ENCODE measurements around the gene PLCB1.

Gene PLCB1

DNA sequence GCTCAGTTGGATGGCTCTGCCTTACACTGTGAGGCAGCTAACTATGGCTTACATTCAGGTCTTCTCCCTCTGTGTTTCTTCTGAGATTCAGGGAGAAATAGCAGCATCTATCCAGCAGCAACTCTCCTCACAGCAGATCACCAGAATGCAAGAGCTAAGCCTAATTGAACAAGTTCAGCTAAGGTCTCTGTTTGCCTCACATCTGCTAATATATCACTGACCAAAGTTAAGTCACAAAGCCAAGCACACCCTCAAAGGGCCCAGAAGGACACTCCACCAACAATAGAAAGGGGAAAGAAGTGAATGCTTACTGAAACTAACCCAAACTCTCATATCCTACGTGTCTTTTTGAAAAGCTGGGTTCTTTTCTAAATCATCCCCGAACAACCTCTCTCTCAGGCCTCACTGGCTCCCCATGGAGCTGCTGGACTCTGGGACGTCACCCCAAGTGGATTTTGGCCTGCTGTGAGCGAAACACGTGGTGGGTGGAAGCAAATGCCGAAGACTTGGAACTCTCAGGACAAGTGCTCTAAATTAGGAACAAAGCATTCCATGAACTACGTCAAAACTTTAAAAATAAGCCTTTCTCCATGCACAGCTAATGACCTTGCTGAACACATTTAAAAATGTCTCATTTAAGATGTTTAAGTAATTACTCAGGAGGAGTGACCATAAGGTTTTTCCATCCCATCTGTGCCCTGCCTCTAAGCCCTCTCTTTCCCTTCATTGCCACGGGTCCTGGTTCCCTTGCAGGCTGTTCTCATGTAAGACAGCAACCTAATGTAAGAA lies 769.4 kb downstream of the PLCB1 start:
- Histone ChIP-seq H3K27me3 (ENCODE audit: insufficient read depth, low read length, poor library complexity, severe bottlenecking) (no peaks in the 10 kb centered on the region), H2AFZ (ENCODE audit: low read length) (no peak overlapping the region), H3K4me2 (ENCODE audit: low read depth, low read length, poor library complexity, severe bottlenecking) (no peak overlapping the region), H3K79me2 (ENCODE audit: insufficient read depth, low read length) (no peaks in the 10 kb centered on the region), H3K9me3 (ENCODE audit: insufficient read depth, low read depth, low read length) (peaks cover 5% of the 10 kb centered on the region; the same call in 1 of the 2 replicates), H3K36me3 (ENCODE audit: insufficient read depth, low read length) (no peaks in the 10 kb centered on the region), H3F3A (ENCODE audit: low read depth) (no peaks in the 10 kb centered on the region), H3K4me1 (ENCODE audit: insufficient read depth, low read length, poor library complexity, severe bottlenecking) (no peaks in the 10 kb centered on the region), H3K4me3 (ENCODE audit: low read length, poor library complexity, severe bottlenecking) (no peak overlapping the region), H3K9me2 (replicated peaks; ENCODE audit: low read depth, low read length) (no peaks in the 10 kb centered on the region), H3K9ac (ENCODE audit: low read depth, low read length, poor library complexity, severe bottlenecking) (no peak overlapping the region), H4K20me1 (ENCODE audit: insufficient read depth, low read length, poor library complexity, severe bottlenecking) (no peaks in the 10 kb centered on the region)
- TF ChIP-seq, protein P1, sequence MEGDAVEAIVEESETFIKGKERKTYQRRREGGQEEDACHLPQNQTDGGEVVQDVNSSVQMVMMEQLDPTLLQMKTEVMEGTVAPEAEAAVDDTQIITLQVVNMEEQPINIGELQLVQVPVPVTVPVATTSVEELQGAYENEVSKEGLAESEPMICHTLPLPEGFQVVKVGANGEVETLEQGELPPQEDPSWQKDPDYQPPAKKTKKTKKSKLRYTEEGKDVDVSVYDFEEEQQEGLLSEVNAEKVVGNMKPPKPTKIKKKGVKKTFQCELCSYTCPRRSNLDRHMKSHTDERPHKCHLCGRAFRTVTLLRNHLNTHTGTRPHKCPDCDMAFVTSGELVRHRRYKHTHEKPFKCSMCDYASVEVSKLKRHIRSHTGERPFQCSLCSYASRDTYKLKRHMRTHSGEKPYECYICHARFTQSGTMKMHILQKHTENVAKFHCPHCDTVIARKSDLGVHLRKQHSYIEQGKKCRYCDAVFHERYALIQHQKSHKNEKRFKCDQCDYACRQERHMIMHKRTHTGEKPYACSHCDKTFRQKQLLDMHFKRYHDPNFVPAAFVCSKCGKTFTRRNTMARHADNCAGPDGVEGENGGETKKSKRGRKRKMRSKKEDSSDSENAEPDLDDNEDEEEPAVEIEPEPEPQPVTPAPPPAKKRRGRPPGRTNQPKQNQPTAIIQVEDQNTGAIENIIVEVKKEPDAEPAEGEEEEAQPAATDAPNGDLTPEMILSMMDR (conservative IDR thresholded peaks at IDR 0.05; ENCODE audit: low read length) = no peak
- TF ChIP-seq EZH2phosphoT487 (IDR thresholded peaks at IDR 0.05; ENCODE audit: borderline replicate concordance) = no peak

DNA sequence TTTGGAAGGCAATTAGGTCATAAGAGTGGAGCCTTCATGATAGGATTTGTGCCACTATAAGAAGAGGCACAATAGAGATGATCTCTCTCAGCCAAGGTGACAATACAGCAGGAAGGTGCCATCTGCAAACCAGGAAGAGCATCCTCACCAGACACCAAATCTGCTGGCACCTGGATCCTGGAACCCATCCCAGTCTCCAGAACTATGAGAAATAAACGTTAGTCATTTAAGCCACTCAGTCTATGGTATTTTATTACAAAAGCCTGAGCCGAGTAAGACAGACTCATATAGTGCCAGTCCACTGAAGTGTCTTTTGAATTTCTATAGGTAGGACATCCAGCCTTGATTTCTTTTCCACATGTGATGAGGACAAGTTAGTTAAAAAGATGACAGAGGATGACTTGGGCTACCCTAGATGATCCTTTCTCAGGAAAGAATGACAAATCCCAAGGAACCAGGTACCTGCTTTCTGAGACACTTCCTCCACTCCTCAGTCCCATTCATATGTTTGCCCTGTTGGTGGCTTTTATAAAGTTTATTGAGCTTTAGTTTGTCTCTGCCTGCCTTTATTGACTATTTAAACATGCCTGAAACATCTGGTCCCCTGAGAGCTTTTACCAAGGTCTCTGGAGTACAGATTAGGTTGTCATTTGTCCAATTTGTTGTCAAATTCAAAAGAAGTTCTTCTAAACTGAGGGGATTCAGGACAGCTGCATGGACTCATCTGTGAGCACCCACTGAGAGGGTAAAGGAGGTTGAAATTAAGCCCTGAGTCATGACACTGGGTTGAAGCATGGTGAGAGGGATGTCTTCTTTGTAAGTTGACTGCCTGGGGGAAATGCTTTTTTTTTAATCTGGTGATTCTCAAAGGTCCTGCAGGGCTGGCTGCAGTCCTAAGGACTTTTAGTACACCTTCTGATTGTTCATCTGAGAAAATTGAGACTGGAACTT lies 771.9 kb downstream of the PLCB1 start:
- Histone ChIP-seq H3K79me2 (ENCODE audit: insufficient read depth, low read length) (no peaks in the 10 kb centered on the region), H3K9me3 (ENCODE audit: insufficient read depth, low read depth, low read length) (no peaks in the 10 kb centered on the region), H3K36me3 (ENCODE audit: insufficient read depth, low read length) (no peaks in the 10 kb centered on the region), H3K9me2 (replicated peaks; ENCODE audit: low read depth, low read length) (0 out of 2 replicates have a peak, but pooled peaks cover 5% of the 10 kb centered on the region), H3K4me3 (ENCODE audit: low read length, poor library complexity, severe bottlenecking) (no peak overlapping the region), H3F3A (ENCODE audit: low read depth) (no peaks in the 10 kb centered on the region), H3K4me1 (ENCODE audit: insufficient read depth, low read length, poor library complexity, severe bottlenecking) (no peaks in the 10 kb centered on the region), H4K20me1 (ENCODE audit: insufficient read depth, low read length, poor library complexity, severe bottlenecking) (no peaks in the 10 kb centered on the region), H3K9ac (ENCODE audit: low read depth, low read length, poor library complexity, severe bottlenecking) (no peak overlapping the region), H2AFZ (ENCODE audit: low read length) (no peak overlapping the region), H3K27me3 (ENCODE audit: insufficient read depth, low read length, poor library complexity, severe bottlenecking) (no peaks in the 10 kb centered on the region), H3K4me2 (ENCODE audit: low read depth, low read length, poor library complexity, severe bottlenecking) (no peak overlapping the region)
- TF ChIP-seq, protein P1 (conservative IDR thresholded peaks at IDR 0.05; ENCODE audit: low read length) = no peak
- TF ChIP-seq EZH2phosphoT487 (IDR thresholded peaks at IDR 0.05; ENCODE audit: borderline replicate concordance) = no peak

DNA sequence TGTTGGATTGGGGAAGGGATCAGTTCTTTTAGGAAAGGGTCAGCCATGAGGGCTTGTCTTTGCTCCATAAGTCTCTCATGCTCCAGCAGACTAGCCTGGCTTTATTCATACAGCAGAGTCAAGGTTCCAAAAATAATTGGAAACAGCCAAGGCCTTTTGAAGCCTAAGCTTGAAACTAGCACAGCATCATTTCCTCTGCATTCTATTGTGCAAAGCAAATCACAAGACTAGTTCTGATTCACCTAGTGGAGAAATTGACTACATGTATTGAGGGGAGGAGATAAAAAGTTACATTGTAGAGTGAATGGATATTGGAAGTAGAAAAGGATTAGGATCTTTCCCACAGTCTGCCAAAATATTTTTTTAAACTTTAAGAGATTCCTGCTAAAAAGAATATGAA lies 777.5 kb downstream of the PLCB1 start:
- H3K27me3 ChIP-seq (ENCODE audit: insufficient read depth, low read length, poor library complexity, severe bottlenecking) = no peaks in the 10 kb centered on the region
- no peaks in the 10 kb centered on the region for H3K79me2 ChIP-seq (ENCODE audit: insufficient read depth, low read length)
- H3K9me2 ChIP-seq (replicated peaks; ENCODE audit: low read depth, low read length) = 0 out of 2 replicates have a peak, but pooled peaks cover 5% of the 10 kb centered on the region
- no peaks in the 10 kb centered on the region for H3F3A ChIP-seq (ENCODE audit: low read depth)
- no peaks in the 10 kb centered on the region for H3K9me3 ChIP-seq (ENCODE audit: insufficient read depth, low read depth, low read length)
- H2AFZ ChIP-seq (ENCODE audit: low read length) = no peak overlapping the region
- no peak overlapping the region for H3K4me2 ChIP-seq (ENCODE audit: low read depth, low read length, poor library complexity, severe bottlenecking)
- no peak for TF ChIP-seq EZH2phosphoT487 (IDR thresholded peaks at IDR 0.05; ENCODE audit: borderline replicate concordance)
- TF ChIP-seq, protein P1 (conservative IDR thresholded peaks at IDR 0.05; ENCODE audit: low read length) = no peak
- no peaks in the 10 kb centered on the region for H3K36me3 ChIP-seq (ENCODE audit: insufficient read depth, low read length)
- no peak overlapping the region for H3K4me3 ChIP-seq (ENCODE audit: low read length, poor library complexity, severe bottlenecking)
- H4K20me1 ChIP-seq (ENCODE audit: insufficient read depth, low read length, poor library complexity, severe bottlenecking) = no peaks in the 10 kb centered on the region
- no peak overlapping the region for H3K9ac ChIP-seq (ENCODE audit: low read depth, low read length, poor library complexity, severe bottlenecking)
- H3K4me1 ChIP-seq (ENCODE audit: insufficient read depth, low read length, poor library complexity, severe bottlenecking) = no peaks in the 10 kb centered on the region
